GM18951 (cell line): ENCODE measurements around the gene CALML3.
"Not testable (repeated sequence)": the region's sequence is repeated elsewhere in the genome, so short reads cannot be mapped to it uniquely, and the experiment has no call there.

Experiments
- POLR2A ChIP-seq: IDR thresholded peaks from 4 replicates; pipeline ENCODE4 v1.6.1; 2011; ENCODE audit warnings: mild to moderate bottlenecking; ENCODE audit not compliant: insufficient read length, insufficient read depth; ENCODE audit errors: extremely low read depth
- in situ Hi-C: fragments of 300-500 bp; cut with MboI; formaldehyde crosslinking; loops from one replicate; pipeline ENCODE4 v1.12.0; 2022; ENCODE audit warnings: low sequenced_read_pairs, mixed read lengths, inconsistent platforms; ENCODE audit not compliant: unreplicated experiment

The CALML3 gene

GRCh38 chr10:5524641-5525560, at the start of gene CALML3:
TSS of gene CALML3 (plus strand) at chr10:5524961. CDS start at chr10:5525086, 125 bp downstream.
- in situ Hi-C loops: no loop called here
- TF ChIP-seq POLR2A: no peak

GRCh38 chr10:5475088-5475487, 49.7 kb upstream of the CALML3 start:
- in situ Hi-C loops: not testable (repeated sequence)

GRCh38 chr10:5475974-5476807, 48.6 kb upstream of the CALML3 start:
- in situ Hi-C loops: not testable (repeated sequence)

DNA sequence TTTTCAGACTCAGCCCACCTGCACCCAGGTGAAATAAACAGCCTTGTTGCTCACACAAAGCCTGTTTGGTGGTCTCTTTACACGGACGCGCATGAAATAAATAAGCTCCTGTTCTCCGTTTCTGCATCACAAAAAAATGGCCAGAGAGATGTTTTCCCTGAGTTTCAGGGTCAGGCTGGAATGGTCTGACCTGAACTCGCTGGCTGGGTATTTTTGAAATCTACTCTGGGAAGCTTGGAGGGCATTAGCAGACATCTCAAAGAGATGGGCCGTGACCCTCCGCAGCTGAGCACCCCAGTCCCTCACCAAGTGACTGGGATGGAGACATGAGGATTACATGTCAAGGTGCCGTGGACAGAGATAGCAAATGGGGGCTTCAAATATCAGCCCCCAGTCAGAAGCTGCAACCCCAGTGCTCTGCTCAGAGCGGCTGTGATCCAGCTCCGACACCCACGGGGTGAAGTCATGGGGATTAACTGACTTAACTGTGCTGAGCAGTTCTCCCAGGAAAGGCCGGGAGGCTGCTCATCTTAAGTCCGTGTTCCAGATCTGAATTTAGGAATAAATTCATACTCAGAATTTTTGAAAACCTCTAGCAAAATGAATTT, 47.7 kb upstream of the CALML3 start:
- in situ Hi-C loops: no loop called here
- no peak for TF ChIP-seq POLR2A

GRCh38 chr10:5477948-5478693, 46.6 kb upstream of the CALML3 start:
- TF ChIP-seq POLR2A: no peak
- in situ Hi-C loops: no loop called here

DNA sequence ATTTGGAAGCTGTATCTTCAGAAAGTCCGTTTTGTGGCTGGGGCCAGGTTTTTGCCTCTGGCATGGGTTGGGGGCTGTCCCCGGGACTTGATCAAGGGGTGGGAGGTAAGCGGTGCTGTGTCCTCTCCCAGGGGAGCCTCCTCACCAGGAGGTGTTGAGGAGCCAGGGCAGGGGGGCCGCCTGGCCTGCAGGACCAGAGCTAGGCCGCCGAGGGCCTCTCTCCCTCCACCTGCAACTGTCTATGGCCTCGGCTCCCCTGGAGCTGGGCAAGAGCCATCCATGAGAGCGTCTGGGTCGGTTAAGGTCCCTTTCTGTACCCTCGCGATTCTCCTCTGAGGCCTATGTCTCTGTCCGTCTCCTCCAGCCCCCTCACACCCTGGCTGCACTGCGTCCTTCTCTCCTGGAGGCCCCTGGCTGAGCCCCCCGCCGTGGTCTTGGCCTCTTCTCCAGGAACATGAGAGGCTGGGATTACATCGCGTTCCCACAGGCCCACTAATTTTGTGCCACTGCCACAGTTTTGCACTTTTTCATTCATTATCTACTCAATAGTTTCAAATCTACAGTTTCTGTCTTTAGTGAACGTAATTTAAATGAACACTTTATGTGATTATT, 46.0 kb upstream of the CALML3 start:
- in situ Hi-C loops: no loop called here

GRCh38 chr10:5479481-5480161, 45.1 kb upstream of the CALML3 start:
- in situ Hi-C loops: no loop called here
- no peak for TF ChIP-seq POLR2A

More for the DNA sequence above, 46.0 kb upstream of the CALML3 start:
- TF ChIP-seq POLR2A: no peak

DNA sequence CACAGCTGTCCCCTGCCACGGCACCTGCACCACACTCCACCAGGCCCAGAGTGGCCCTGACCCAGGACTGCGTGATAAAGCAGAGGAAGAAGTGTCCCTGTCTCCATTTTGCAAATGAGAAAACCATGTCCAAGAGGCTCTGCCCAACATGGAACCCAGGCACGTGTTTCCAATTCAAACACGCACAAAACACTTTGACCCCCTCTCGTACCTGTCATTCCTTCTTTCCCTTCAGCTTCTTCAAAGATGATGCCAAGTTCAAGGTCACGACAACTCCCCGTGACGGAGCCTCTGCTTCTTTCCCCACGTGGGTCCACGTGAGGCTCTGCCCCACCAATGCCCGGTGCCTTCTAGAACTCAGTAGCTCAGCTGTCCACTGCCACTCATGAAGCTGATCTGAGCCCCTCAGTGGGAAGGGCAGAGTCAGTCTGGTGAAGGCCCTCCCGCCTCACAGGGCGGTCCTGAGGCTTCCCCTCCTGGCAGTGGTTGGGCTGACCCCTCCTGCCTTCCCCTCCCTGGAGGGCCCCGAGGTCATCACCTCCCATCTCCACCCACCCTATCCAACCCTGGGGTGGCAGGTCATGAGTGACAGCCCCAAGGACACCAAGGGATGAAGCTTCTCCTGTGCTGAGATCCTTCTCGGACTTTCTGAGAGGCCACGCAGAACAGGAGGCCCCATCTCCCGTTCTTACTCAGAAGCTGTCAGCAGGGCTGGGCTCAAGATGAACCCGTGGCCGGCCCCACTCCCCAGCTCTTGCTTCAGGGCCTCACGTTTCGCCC, 44.4 kb upstream of the CALML3 start:
- in situ Hi-C loops: no loop called here
- no peak for TF ChIP-seq POLR2A

DNA sequence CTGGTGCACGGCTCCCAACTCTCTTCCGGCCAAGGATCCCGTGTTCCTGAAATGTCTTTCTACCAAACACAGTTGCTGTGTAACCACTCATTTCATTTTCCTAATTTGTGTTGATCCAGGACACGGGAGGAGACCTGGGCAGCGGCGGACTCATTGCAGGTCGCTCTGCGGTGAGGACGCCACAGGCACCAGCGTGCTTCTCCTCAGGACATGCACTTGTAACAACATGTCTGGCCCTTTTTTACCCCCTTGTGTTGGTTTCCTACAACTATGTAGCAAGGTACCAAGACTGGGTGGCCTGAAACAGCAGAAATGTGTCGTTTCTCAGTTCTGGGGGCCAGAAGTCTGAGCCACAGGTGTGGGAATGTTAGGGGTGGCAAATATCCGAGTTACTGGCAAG, 43.6 kb upstream of the CALML3 start:
- TF ChIP-seq POLR2A: no peak
- in situ Hi-C loops: no loop called here

DNA sequence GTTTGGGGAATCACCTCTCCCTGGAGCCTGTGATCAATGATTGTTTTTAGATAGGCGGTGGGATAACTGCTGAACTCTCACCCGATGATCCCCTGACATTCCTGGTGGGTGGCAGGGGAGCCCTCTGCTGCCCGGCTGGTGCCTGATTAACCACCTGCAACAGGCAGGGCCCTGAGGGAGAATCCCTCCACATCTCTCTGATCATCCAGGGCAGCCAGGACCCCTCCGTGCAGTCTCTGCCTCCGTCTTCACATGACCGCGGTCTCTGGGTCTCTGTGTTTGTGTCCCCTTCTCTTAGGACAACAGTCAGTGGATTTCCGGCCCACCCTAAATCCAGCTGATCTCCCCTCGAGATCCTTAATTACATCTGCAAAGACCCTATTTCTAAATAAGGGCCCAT, 42.7 kb upstream of the CALML3 start:
- in situ Hi-C loops: no loop called here
- TF ChIP-seq POLR2A: no peak

DNA sequence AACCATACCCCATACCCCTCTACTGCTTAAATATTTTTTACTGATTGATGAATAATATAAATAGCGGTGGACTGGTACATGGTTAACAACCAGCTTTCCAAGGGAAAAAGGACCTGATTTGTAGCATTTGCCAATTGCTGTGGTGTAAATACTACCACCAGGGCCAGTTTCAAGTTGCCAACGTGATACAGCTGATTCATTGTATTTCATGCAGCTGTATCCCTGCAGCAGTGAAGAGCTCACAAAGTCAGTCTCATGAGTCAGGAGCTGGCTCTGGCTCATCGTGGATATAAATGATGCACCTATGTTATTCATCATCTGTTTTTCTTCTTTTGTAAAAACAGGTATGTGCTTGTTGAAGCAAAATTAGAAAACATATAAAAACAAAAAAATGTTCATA, 40.6 kb upstream of the CALML3 start:
- in situ Hi-C loops: no loop called here
- no peak for TF ChIP-seq POLR2A
